GM12872 (cell line): Measurements from ENCODE around the gene RAET1L.

ENCODE experiments used
- TF ChIP-seq, protein P1 (sequence below): IDR thresholded peaks from 3 replicates; pipeline ENCODE4 v1.5.1; 2011; ENCODE audit warnings: low read depth, mild to moderate bottlenecking, low read length, moderate library complexity; ENCODE audit not compliant: insufficient read depth

RAET1L gene

GRCh38 chr6:150043501-150044412, 18.4 kb upstream of the RAET1L start:
- TF ChIP-seq, protein P1, sequence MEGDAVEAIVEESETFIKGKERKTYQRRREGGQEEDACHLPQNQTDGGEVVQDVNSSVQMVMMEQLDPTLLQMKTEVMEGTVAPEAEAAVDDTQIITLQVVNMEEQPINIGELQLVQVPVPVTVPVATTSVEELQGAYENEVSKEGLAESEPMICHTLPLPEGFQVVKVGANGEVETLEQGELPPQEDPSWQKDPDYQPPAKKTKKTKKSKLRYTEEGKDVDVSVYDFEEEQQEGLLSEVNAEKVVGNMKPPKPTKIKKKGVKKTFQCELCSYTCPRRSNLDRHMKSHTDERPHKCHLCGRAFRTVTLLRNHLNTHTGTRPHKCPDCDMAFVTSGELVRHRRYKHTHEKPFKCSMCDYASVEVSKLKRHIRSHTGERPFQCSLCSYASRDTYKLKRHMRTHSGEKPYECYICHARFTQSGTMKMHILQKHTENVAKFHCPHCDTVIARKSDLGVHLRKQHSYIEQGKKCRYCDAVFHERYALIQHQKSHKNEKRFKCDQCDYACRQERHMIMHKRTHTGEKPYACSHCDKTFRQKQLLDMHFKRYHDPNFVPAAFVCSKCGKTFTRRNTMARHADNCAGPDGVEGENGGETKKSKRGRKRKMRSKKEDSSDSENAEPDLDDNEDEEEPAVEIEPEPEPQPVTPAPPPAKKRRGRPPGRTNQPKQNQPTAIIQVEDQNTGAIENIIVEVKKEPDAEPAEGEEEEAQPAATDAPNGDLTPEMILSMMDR: no peak

GRCh38 chr6:150043096-150043495, 17.8 kb upstream of the RAET1L start:
- TF ChIP-seq, protein P1: no peak

DNA sequence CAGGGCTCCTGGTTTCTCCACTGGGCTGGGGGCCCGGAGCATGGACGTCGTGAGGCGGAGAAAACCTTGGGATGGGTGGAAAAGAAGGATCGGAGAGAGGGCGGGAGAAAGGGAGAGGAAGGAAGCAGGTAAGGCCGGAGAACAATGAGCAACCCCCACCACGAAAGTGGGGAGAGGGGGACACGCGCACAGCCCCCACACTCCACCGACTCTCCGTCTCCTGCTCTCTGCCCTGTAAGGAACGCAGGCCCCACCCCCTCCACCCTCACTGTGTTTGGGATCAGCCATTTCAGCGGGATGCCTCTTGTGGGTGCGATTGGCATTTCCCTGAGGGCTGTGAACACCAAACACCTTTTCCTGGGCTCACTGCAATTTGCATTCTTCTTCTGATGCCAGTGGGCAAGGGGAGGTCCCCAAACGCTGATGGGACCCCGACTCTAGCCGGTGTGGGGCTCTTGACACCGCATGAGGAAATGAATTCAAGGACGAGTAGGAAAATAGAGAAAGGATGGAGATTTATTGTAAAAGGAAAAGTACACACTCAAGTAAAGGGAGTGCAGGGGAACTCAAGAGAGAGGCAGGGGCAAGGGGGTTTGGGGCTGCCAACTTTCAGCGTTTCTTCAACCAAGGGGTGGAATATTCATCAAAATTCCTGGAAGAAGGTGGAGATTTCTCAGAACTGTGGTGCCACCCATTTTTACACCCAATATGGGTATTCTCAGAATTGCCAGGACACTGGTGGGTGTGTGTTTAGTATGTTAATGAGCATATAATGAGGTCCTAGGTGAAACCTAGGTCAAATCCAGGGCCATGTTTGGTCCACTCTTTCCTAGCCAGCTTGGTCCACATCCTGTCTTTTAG, 13.1 kb upstream of the RAET1L start:
- TF ChIP-seq, protein P1: no peak

GRCh38 chr6:150037526-150038201, 12.3 kb upstream of the RAET1L start:
- TF ChIP-seq, protein P1: no peak

DNA sequence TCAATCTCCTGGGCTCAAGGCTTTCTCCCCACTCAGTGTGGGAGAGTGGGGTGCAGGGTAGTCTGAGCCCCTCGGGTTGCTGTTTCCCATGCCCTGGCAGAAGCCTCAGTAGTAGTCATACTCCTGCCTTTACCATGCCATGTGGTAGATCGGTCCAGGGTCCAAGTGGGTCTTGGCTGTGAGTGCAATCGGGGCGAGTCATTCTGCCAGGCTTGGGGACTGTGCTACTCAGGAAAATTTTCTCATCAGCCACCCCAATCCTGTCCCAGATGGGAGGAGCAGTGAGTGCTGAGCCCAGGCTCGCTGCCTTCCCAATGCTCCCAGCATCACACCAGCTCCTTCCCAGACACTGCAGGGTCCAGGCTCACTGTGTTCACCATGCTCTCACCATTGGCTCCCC, 10.7 kb upstream of the RAET1L start:
- TF ChIP-seq, protein P1: no peak

GRCh38 chr6:150033207-150033771, 8.0 kb upstream of the RAET1L start:
- TF ChIP-seq, protein P1: no peak

GRCh38 chr6:150032598-150032997, 7.3 kb upstream of the RAET1L start:
- TF ChIP-seq, protein P1: no peak
